NK-92 (cell line): ENCODE results near the gene GPR12.
"Not testable (repeated sequence)": the region's sequence is repeated elsewhere in the genome, so short reads cannot be mapped to it uniquely, and the experiment has no call there.

ENCODE experiments used
- DNase-seq: peaks from one replicate; lab custom pipeline; 2025; ENCODE audit not compliant: unreplicated experiment; lab: John Stamatoyannopoulos, UW

The GPR12 gene

GRCh38 chr13:26749285-26749684 lies 11.3 kb downstream of the GPR12 start:
- no peak for DNase-seq

- no peak for DNase-seq
Observed at GRCh38 chr13:26747706-26748105, 12.9 kb downstream of the GPR12 start.

GRCh38 chr13:26743971-26744370 lies 16.6 kb downstream of the GPR12 start:
- DNase-seq: no peak

GRCh38 chr13:26742691-26743358 lies 17.8 kb downstream of the GPR12 start:
- no peak for DNase-seq

- no peak for DNase-seq
Observed at GRCh38 chr13:26735677-26736076, 24.9 kb downstream of the GPR12 start.

GRCh38 chr13:26727633-26728032 lies 33.0 kb downstream of the GPR12 start:
- no peak for DNase-seq

- DNase-seq: no peak
Observed at GRCh38 chr13:26727122-26727521, 33.5 kb downstream of the GPR12 start.

- DNase-seq: no peak
Observed at GRCh38 chr13:26726684-26727083, 33.9 kb downstream of the GPR12 start.

GRCh38 chr13:26723620-26724019 lies 37.0 kb downstream of the GPR12 start:
- not testable (repeated sequence) for DNase-seq

GRCh38 chr13:26722321-26722720 lies 38.3 kb downstream of the GPR12 start:
- no peak for DNase-seq

GRCh38 chr13:26721251-26722121 lies 39.1 kb downstream of the GPR12 start:
- no peak for DNase-seq

GRCh38 chr13:26719356-26719945 lies 41.1 kb downstream of the GPR12 start:
- DNase-seq: no peak

GRCh38 chr13:26718872-26719271 lies 41.7 kb downstream of the GPR12 start:
- no peak for DNase-seq

- no peak for DNase-seq
Observed at GRCh38 chr13:26718146-26718545, 42.4 kb downstream of the GPR12 start.

GRCh38 chr13:26716984-26717383 lies 43.6 kb downstream of the GPR12 start:
- no peak for DNase-seq

- no peak for DNase-seq
Observed at GRCh38 chr13:26713341-26713740, 47.2 kb downstream of the GPR12 start.

- no peak for DNase-seq
Observed at GRCh38 chr13:26711211-26711610, 49.4 kb downstream of the GPR12 start.

GRCh38 chr13:26710166-26710565 lies 50.4 kb downstream of the GPR12 start:
- DNase-seq: no peak

- no peak for DNase-seq
Observed at GRCh38 chr13:26709461-26709860, 51.1 kb downstream of the GPR12 start.

GRCh38 chr13:26708007-26708297 lies 52.6 kb downstream of the GPR12 start:
- no peak for DNase-seq

- DNase-seq: no peak
Observed at GRCh38 chr13:26707122-26708006, 53.2 kb downstream of the GPR12 start.
